K562 (cell line): ENCODE measurements around the gene PRKCQ. TPM values are rescaled to one million over a fixed set of nuclear protein-coding genes. Genes with fewer than 3 reads are reported as not detected.

ENCODE experiments used
- ATAC-seq: fragments of 200-7000 bp; cut with Tn5 transposase; 3 replicates; pipeline ENCODE4 v1.9.1; 2020; ENCODE audit warnings: moderate library complexity
- BruUV-seq: library from RNA; stranded (reverse); fragments of 400-500 nt; replicated peaks from 2 replicates; lab custom pipeline; 2021; lab: Mats Ljungman, UMichigan
- CTCF ChIA-PET: fragments of 300-600 bp; formaldehyde crosslinking; extraction: SDS; loops from one replicate; lab custom pipeline; 2021; ENCODE audit warnings: low intra/inter-chr PET ratio; lab: Yijun Ruan, JAX
- POLR2A ChIA-PET: fragments of 300-600, 350-650 bp; sonication (Branson Sonifier 250); formaldehyde crosslinking; extraction: SDS; loops from one replicate; lab custom pipeline; 2021; ENCODE audit warnings: antibody characterized with exemption, inconsistent platforms; lab: Yijun Ruan, JAX
- DNase-seq, 4 experiments: peaks; one replicate each; pipeline versions ENCODE4 v3.0.0 to v3.0.0-alpha.2; 2011 to 2018; ENCODE audit warnings: low spot score in 3 of 4, mixed read lengths in 3 of 4; ENCODE audit errors: extremely low read depth in 1 of 4
- FAIRE-seq: peaks from 2 replicates; lab custom pipeline; 2011; peaks lifted over from hg19 to GRCh38; lab: Jason Lieb, UNC
- H2AFZ ChIP-seq: 2 replicates; pipeline ENCODE4 v1.6.0; 2011; ENCODE audit warnings: low read depth, low read length, control low read depth, inconsistent platforms
- H3K27ac ChIP-seq: fragments of 200-600 bp; 3 replicates; pipeline ENCODE4 v1.8.0; 2011; ENCODE audit warnings: low read depth, mild to moderate bottlenecking, control low read depth, inconsistent platforms, low read length, moderate library complexity, mixed read lengths; ENCODE audit errors: extremely low read depth
- H3K27me3 ChIP-seq, 2 experiments: fragments of 300-600 bp in 1 of 2; 2 replicates in 1 of 2; 3 replicates in 1 of 2; pipeline versions ENCODE4 v1.6.0 to v1.8.0; 2011; ENCODE audit warnings: inconsistent platforms in 2 of 2, low read length in 2 of 2, mild to moderate bottlenecking in 1 of 2, mixed read lengths in 1 of 2, moderate library complexity in 1 of 2; ENCODE audit not compliant: control insufficient read depth in 2 of 2, insufficient read depth in 2 of 2
- H3K36me3 ChIP-seq: fragments of 300-600 bp; 3 replicates; pipeline ENCODE4 v1.8.0; 2011; ENCODE audit warnings: mild to moderate bottlenecking, low read length, inconsistent platforms; ENCODE audit not compliant: control insufficient read depth, insufficient read depth
- H3K4me1 ChIP-seq, 2 experiments: fragments of 200-600 bp in 1 of 2; replicated peaks in 1 of 2; 2 replicates in 1 of 2; 3 replicates in 1 of 2; pipeline versions ENCODE4 v1.5.1 to v1.8.0; 2011; ENCODE audit warnings: inconsistent platforms in 2 of 2, low read length in 2 of 2, mild to moderate bottlenecking in 1 of 2, mixed read lengths in 1 of 2, moderate library complexity in 1 of 2; ENCODE audit not compliant: control insufficient read depth in 2 of 2, insufficient read depth in 2 of 2
- H3K4me2 ChIP-seq: 2 replicates; pipeline ENCODE4 v1.6.1; 2011; ENCODE audit warnings: low read length, control low read depth, inconsistent platforms, mixed read lengths; ENCODE audit not compliant: insufficient read depth
- H3K4me3 ChIP-seq: fragments of 200-600 bp; sonication (generic), shearing (Covaris generic); 2 replicates; pipeline ENCODE4 v1.5.1; 2016; ENCODE audit warnings: control low read depth, inconsistent platforms
- H3K79me2 ChIP-seq: fragments of 200-600 bp; 3 replicates; pipeline ENCODE4 v1.8.0; 2011; ENCODE audit warnings: low read length, inconsistent platforms; ENCODE audit not compliant: control insufficient read depth, insufficient read depth
- H3K9ac ChIP-seq, 2 experiments: 2 replicates each; pipeline versions ENCODE4 v1.6.0 to v1.6.1; 2011; ENCODE audit warnings: low read depth in 2 of 2, low read length in 2 of 2, control low read depth in 1 of 2, inconsistent platforms in 1 of 2, mild to moderate bottlenecking in 1 of 2, mixed read lengths in 1 of 2; ENCODE audit not compliant: insufficient read depth in 1 of 2
- H3K9me1 ChIP-seq: one replicate; pipeline ENCODE4 v1.6.0; 2011; ENCODE audit warnings: inconsistent platforms, mild to moderate bottlenecking, low read length, moderate library complexity; ENCODE audit not compliant: control insufficient read depth, insufficient read depth
- H3K9me3 ChIP-seq: replicated peaks from 2 replicates; pipeline ENCODE4 v1.5.1; 2011; ENCODE audit warnings: low read depth, low read length, inconsistent platforms; ENCODE audit not compliant: control insufficient read depth, insufficient read depth
- H4K20me1 ChIP-seq: replicated peaks from 2 replicates; pipeline ENCODE4 v1.6.1; 2011; ENCODE audit warnings: low read length, inconsistent platforms, mixed read lengths; ENCODE audit not compliant: control insufficient read depth, insufficient read depth
- AFF4 ChIP-seq: sonication (generic); formaldehyde crosslinking; IDR thresholded peaks from 2 replicates; pipeline ENCODE4 v1.8.0; 2023; ENCODE audit warnings: mild to moderate bottlenecking, missing genetic modification reagents
- GATAD2A ChIP-seq: fragments of 450-650 bp; IDR thresholded peaks from 2 replicates; pipeline ENCODE4 v1.6.1; 2017
- HDGF ChIP-seq: fragments of 450-650 bp; IDR thresholded peaks from 2 replicates; pipeline ENCODE4 v1.6.1; 2016
- LARP7 ChIP-seq: fragments of 450-650 bp; IDR thresholded peaks from 2 replicates; pipeline ENCODE4 v1.6.1; 2016
- PHF21A ChIP-seq: fragments of 450-650 bp; IDR thresholded peaks from 2 replicates; pipeline ENCODE4 v1.6.1; 2017; ENCODE audit warnings: low read depth, borderline replicate concordance
- STAT6 ChIP-seq: sonication (generic); formaldehyde crosslinking; IDR thresholded peaks from 2 replicates; pipeline ENCODE4 v1.8.1; 2023; ENCODE audit warnings: mild to moderate bottlenecking, missing genetic modification reagents
- ZBTB43 ChIP-seq: sonication (generic); formaldehyde crosslinking; IDR thresholded peaks from 2 replicates; pipeline ENCODE4 v1.8.0; 2023; ENCODE audit warnings: mild to moderate bottlenecking, missing genetic modification reagents
- ZNF143 ChIP-seq: sonication (generic); formaldehyde crosslinking; IDR thresholded peaks from 2 replicates; pipeline ENCODE4 v1.9.0; 2022; ENCODE audit warnings: mild to moderate bottlenecking, missing genetic modification reagents
- ZNF277 ChIP-seq: fragments of 250-450 bp; sonication (Bioruptor Pico); IDR thresholded peaks from 2 replicates; pipeline ENCODE4 v1.8.0; 2022; ENCODE audit warnings: inconsistent platforms, mild to moderate bottlenecking, moderate library complexity, borderline replicate concordance
- ZNF384 ChIP-seq: IDR thresholded peaks from 2 replicates; pipeline ENCODE4 v1.6.1; 2012; ENCODE audit warnings: low read depth, low read length, improper control_type of control experiment
- ZNF41 ChIP-seq: fragments of 250-450 bp; sonication (Bioruptor Pico); conservative IDR thresholded peaks from 2 replicates; pipeline ENCODE4 v1.4.0; 2020; ENCODE audit warnings: mild to moderate bottlenecking
- WGBS: fragments of 100-300 bp; shearing (Covaris generic); methylation state at CpG from one replicate; pipeline ENCODE4 v1.1.6; 2016; ENCODE audit warnings: low coverage, mixed read lengths; ENCODE audit not compliant: insufficient coverage; ENCODE audit errors: missing lambda C conversion rate; 5-methylcytosine and 5-hydroxymethylcytosine counted together
- in situ Hi-C: fragments of 300-500 bp; cut with MboI; formaldehyde crosslinking; loops from 4 replicates; pipeline ENCODE4 v1.15.0; 2018; ENCODE audit warnings: inconsistent platforms, mixed read lengths
- intact Hi-C: fragments of 100-400 bp; cut with micrococcal nuclease; formaldehyde crosslinking; loops from 2 replicates; pipeline ENCODE4 v1.14.2; 2022
- polyA plus RNA-seq, 8 experiments: library from polyadenylated mRNA; depleted of rRNA in 4 of 8; stranded (reverse) in 5 of 8; unstranded in 3 of 8; fragments of >200 nt; fragmentation: Nextera tagmentation in 2 of 8; fragmentation: Illumina TruSeq in 1 of 8; extraction: Ambion mirVana in 2 of 8; extraction: Trizol in 1 of 8; gene quantifications; 2 replicates each; pipeline versions ENCODE4 v1.2.1 to v1.2.3, GENCODE V29; 2011 to 2014; ENCODE audit warnings: inconsistent platforms in 1 of 8, missing spikeins in 1 of 8
- total RNA-seq, 7 experiments: library from RNA; depleted of rRNA in 6 of 7; stranded (reverse); fragments of >200 nt in 6 of 7; fragmentation: Illumina TruSeq in 2 of 7; extraction: Trizol in 2 of 7; gene quantifications; 2 replicates each; pipeline versions ENCODE4 v1.2.1 to v1.2.3, GENCODE V29; 2011 to 2021; ENCODE audit warnings: low replicate concordance in 1 of 7

Gene PRKCQ
- total and polyA plus RNA-seq, 9 of the 15 experiments (the other 6 are each of a cell fraction or from before 2014, with no cell fraction given): 4.4 to 23.3 (median 14.6) TPM

GRCh38 chr10:6384031-6384430, 196.0 kb downstream of the PRKCQ start:
- FAIRE-seq: no peak
- no peaks in the 10 kb centered on the region for H3K9me1 ChIP-seq

More at GRCh38 chr10:6384031-6384430, 196.0 kb downstream of the PRKCQ start:
- no peaks in the 10 kb centered on the region for H3K36me3 ChIP-seq
- 2% methylated on average over 5 of the region's 7 CpGs for WGBS
- CTCF ChIA-PET: no interaction called here
- H3K9ac ChIP-seq: no peak overlapping the region
- ATAC-seq: no peak
- H3K4me3 ChIP-seq: no peak overlapping the region
- intact Hi-C loops: no loop called here
- TF ChIP-seq GATAD2A: no peak
- TF ChIP-seq AFF4 (CRISPR knock-in tag): no peak
- TF ChIP-seq ZNF41: no peak
- no peak for TF ChIP-seq LARP7
- TF ChIP-seq HDGF: no peak
- no peak for TF ChIP-seq ZBTB43 (CRISPR knock-in tag)
- no peak for TF ChIP-seq PHF21A
- no peak for TF ChIP-seq ZNF277 (CRISPR knock-in tag)
- no peak for TF ChIP-seq ZNF384
- no peak for TF ChIP-seq STAT6 (CRISPR knock-in tag)
- TF ChIP-seq ZNF143 (CRISPR knock-in tag): no peak
- TF ChIP-seq, all 486 proteins: peak for 0
- H3K9me3 ChIP-seq: peaks cover 3% of the 10 kb centered on the region
- peaks cover 10 to 38% of the 10 kb centered on the region in 2 experiments; a peak in 4 of 5 replicates for H3K27me3 ChIP-seq
- no peak overlapping the region for H3K4me2 ChIP-seq
- DNase-seq: no peak
- no peak overlapping the region for H3K27ac ChIP-seq
- no peaks in the 10 kb centered on the region for H3K79me2 ChIP-seq
- POLR2A ChIA-PET: no interaction called here
- no TSS peak for BruUV-seq
- no peaks in the 10 kb centered on the region; a peak in 1 of 5 replicates for H3K4me1 ChIP-seq
- in situ Hi-C loops: loop anchor here (25.0 kb wide), 1 partner anchor 447 kb away; no protein-coding TSS in a partner anchor
- no peaks in the 10 kb centered on the region for H4K20me1 ChIP-seq
- H2AFZ ChIP-seq: no peak overlapping the region
